DOHH2 (cell line): ENCODE results near the gene ATP5F1C.

ENCODE experiments used
- EZH2phosphoT487 ChIP-seq: fragments of 200-600 bp; sonication (generic); IDR thresholded peaks from 2 replicates; pipeline ENCODE4 v1.6.1; 2017; ENCODE audit warnings: borderline replicate concordance, mild to moderate bottlenecking, antibody characterized with exemption, low read length, moderate library complexity, mixed read lengths
- TF ChIP-seq, protein P1 (sequence below): fragments of 200-600 bp; sonication (generic); IDR thresholded peaks from one replicate; pipeline ENCODE4 v1.5.1; 2014; ENCODE audit warnings: antibody characterized with exemption, mild to moderate bottlenecking, low read depth, low read length; ENCODE audit not compliant: poor library complexity, severe bottlenecking

DNA sequence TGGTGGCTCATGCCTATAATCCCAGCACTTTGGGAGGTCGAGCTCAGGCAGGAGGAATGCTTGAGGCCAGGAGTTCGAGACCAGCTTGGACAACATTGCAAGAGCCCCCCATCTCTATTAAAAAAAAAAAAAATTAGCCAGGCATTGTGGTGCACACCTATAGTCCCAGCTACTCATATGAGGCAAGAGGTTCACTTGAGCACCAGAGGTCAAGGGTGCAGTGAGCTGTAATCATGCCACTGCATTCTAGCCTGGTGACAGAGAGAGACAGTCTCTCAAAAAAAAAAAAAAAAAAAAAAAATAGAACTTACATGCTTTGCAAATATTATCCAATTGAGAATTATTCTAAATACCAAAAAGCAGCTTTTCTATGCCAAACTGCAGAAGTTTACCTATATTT, 11.2 kb upstream of the ATP5F1C start:
- TF ChIP-seq, protein P1, sequence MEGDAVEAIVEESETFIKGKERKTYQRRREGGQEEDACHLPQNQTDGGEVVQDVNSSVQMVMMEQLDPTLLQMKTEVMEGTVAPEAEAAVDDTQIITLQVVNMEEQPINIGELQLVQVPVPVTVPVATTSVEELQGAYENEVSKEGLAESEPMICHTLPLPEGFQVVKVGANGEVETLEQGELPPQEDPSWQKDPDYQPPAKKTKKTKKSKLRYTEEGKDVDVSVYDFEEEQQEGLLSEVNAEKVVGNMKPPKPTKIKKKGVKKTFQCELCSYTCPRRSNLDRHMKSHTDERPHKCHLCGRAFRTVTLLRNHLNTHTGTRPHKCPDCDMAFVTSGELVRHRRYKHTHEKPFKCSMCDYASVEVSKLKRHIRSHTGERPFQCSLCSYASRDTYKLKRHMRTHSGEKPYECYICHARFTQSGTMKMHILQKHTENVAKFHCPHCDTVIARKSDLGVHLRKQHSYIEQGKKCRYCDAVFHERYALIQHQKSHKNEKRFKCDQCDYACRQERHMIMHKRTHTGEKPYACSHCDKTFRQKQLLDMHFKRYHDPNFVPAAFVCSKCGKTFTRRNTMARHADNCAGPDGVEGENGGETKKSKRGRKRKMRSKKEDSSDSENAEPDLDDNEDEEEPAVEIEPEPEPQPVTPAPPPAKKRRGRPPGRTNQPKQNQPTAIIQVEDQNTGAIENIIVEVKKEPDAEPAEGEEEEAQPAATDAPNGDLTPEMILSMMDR = no peak
- TF ChIP-seq EZH2phosphoT487 = no peak
